SK-N-SH (cell line): ENCODE results near the gene AVPR2. TPM values are rescaled to one million over a fixed set of nuclear protein-coding genes. Genes with fewer than 3 reads are reported as not detected.

Experiments used
- CTCF ChIA-PET: fragments of 300-600, 350-600 bp; formaldehyde crosslinking; extraction: SDS; loops from one replicate; lab custom pipeline; 2021; lab: Yijun Ruan, JAX
- POLR2A ChIA-PET: fragments of 350-600 bp; sonication (Branson Sonifier 250); formaldehyde crosslinking; extraction: SDS; loops from one replicate; lab custom pipeline; 2020; ENCODE audit warnings: antibody characterized with exemption, inconsistent platforms; lab: Yijun Ruan, JAX
- DNase-seq: peaks from one replicate; pipeline ENCODE4 v3.0.0; 2012
- H2AFZ ChIP-seq: fragments of 200-600 bp; sonication (generic); 2 replicates; pipeline ENCODE4 v1.8.1; 2016; ENCODE audit warnings: antibody characterized with exemption, mild to moderate bottlenecking, low read depth
- H3F3A ChIP-seq: fragments of 200-600 bp; sonication (generic); replicated peaks from 2 replicates; pipeline ENCODE3; 2016; ENCODE audit warnings: antibody characterized with exemption, mild to moderate bottlenecking; ENCODE audit not compliant: insufficient read depth
- H3K27ac ChIP-seq, 2 experiments: fragments of 200-500 bp in 1 of 2; fragments of 200-600 bp in 1 of 2; sonication (Bioruptor generic) in 1 of 2; sonication (generic), shearing (Covaris generic) in 1 of 2; 2 replicates each; pipeline versions ENCODE4 v1.5.1 to v1.6.1; 2014 to 2016; ENCODE audit warnings: low read depth in 2 of 2, inconsistent platforms in 1 of 2, low read length in 1 of 2, mild to moderate bottlenecking in 1 of 2, mixed read lengths in 1 of 2
- H3K27me3 ChIP-seq: fragments of 200-600 bp; sonication (generic), shearing (Covaris generic); 2 replicates; pipeline ENCODE4 v1.6.1; 2016; ENCODE audit warnings: mixed run types; ENCODE audit not compliant: insufficient read depth
- H3K36me3 ChIP-seq, 2 experiments: fragments of 200-500 bp in 1 of 2; fragments of 200-600 bp in 1 of 2; sonication (Bioruptor generic) in 1 of 2; sonication (generic) in 1 of 2; replicated peaks in 1 of 2; 2 replicates each; pipeline versions ENCODE3 to v1.5.1; 2014 to 2016; ENCODE audit warnings: low read length in 1 of 2, mild to moderate bottlenecking in 1 of 2; ENCODE audit not compliant: insufficient read depth in 2 of 2, control insufficient read depth in 1 of 2
- H3K4me1 ChIP-seq, 2 experiments: fragments of 200-500 bp in 1 of 2; fragments of 200-600 bp in 1 of 2; sonication (Bioruptor generic) in 1 of 2; sonication (generic), shearing (Covaris generic) in 1 of 2; 2 replicates each; pipeline versions ENCODE4 v1.5.1 to v1.6.1; 2014 to 2016; ENCODE audit warnings: low read depth in 1 of 2, low read length in 1 of 2, mixed run types in 1 of 2; ENCODE audit not compliant: insufficient read depth in 2 of 2, control insufficient read depth in 1 of 2
- H3K4me2 ChIP-seq: fragments of 200-600 bp; sonication (generic), shearing (Covaris generic); 2 replicates; pipeline ENCODE4 v1.6.1; 2017; ENCODE audit warnings: mixed run types
- H3K4me3 ChIP-seq, 2 experiments: fragments of 200-500 bp in 1 of 2; fragments of 200-600 bp in 1 of 2; sonication (Bioruptor generic) in 1 of 2; sonication (generic), shearing (Covaris generic) in 1 of 2; 2 replicates each; pipeline versions ENCODE4 v1.5.1 to v1.8.1; 2014 to 2016; ENCODE audit warnings: low read depth in 2 of 2, inconsistent platforms in 1 of 2, low read length in 1 of 2, mild to moderate bottlenecking in 1 of 2, mixed read lengths in 1 of 2, moderate library complexity in 1 of 2
- H3K79me2 ChIP-seq: fragments of 200-600 bp; sonication (generic); 2 replicates; pipeline ENCODE4 v1.8.1; 2017; ENCODE audit warnings: mild to moderate bottlenecking; ENCODE audit not compliant: insufficient read depth
- H3K9ac ChIP-seq: fragments of 200-600 bp; sonication (generic); 2 replicates; pipeline ENCODE4 v1.6.1; 2017; ENCODE audit warnings: mixed run types
- H3K9me2 ChIP-seq: fragments of 200-600 bp; sonication (generic); 2 replicates; pipeline ENCODE4 v1.6.1; 2017; ENCODE audit warnings: mixed run types
- H3K9me3 ChIP-seq: fragments of 200-600 bp; sonication (generic); 2 replicates; pipeline ENCODE4 v1.6.1; 2017; ENCODE audit warnings: mixed run types, mild to moderate bottlenecking, moderate library complexity
- H4K20me1 ChIP-seq: fragments of 200-600 bp; sonication (generic); 2 replicates; pipeline ENCODE4 v1.6.1; 2017; ENCODE audit warnings: mild to moderate bottlenecking, mixed run types; ENCODE audit not compliant: insufficient read depth
- ELF1 ChIP-seq: IDR thresholded peaks from 2 replicates; pipeline ENCODE4 v1.4.0; 2012
- EZH2phosphoT487 ChIP-seq: fragments of 200-600 bp; sonication (generic); IDR thresholded peaks from 2 replicates; pipeline ENCODE4 v1.6.1; 2017; ENCODE audit warnings: low read depth, mixed run types, mild to moderate bottlenecking, antibody characterized with exemption, moderate library complexity, borderline replicate concordance
- FOXJ3 ChIP-seq: sonication (generic); formaldehyde crosslinking; IDR thresholded peaks from 2 replicates; pipeline ENCODE4 v1.5.1; 2020; ENCODE audit warnings: mild to moderate bottlenecking, missing genetic modification reagents
- GABPA ChIP-seq: IDR thresholded peaks from 2 replicates; pipeline ENCODE4 v1.4.0; 2012; ENCODE audit warnings: low read depth, mild to moderate bottlenecking
- JUND ChIP-seq: IDR thresholded peaks from 2 replicates; pipeline ENCODE4 v1.4.0; 2012
- MXI1 ChIP-seq: IDR thresholded peaks from 2 replicates; pipeline ENCODE4 v1.6.1; 2012; ENCODE audit warnings: mild to moderate bottlenecking, low read depth, low read length, improper control_type of control experiment
- NFIC ChIP-seq: IDR thresholded peaks from 2 replicates; pipeline ENCODE4 v1.4.0; 2012; ENCODE audit warnings: borderline replicate concordance
- NRF1 ChIP-seq: IDR thresholded peaks from 2 replicates; pipeline ENCODE4 v1.6.1; 2012; ENCODE audit warnings: low read depth, mild to moderate bottlenecking, low read length
- PBX3 ChIP-seq: IDR thresholded peaks from 2 replicates; pipeline ENCODE4; 2012
- REST ChIP-seq: IDR thresholded peaks from 2 replicates; pipeline ENCODE4 v1.6.1; 2012; ENCODE audit warnings: mild to moderate bottlenecking, low read depth, low read length, moderate library complexity
- TCF12 ChIP-seq: IDR thresholded peaks from 2 replicates; pipeline ENCODE4 v1.4.0; 2012
- TEAD4 ChIP-seq: IDR thresholded peaks from 2 replicates; pipeline ENCODE4 v1.4.0; 2012; ENCODE audit warnings: mild to moderate bottlenecking, borderline replicate concordance; ENCODE audit not compliant: insufficient read depth
- USF2 ChIP-seq: fragments of 150-350 bp; IDR thresholded peaks from 2 replicates; pipeline ENCODE4 v1.6.1; 2017; ENCODE audit warnings: antibody characterized with exemption, low read length, low read depth, borderline replicate concordance
- ZBTB33 ChIP-seq: IDR thresholded peaks from 2 replicates; pipeline ENCODE4 v1.4.0; 2012; ENCODE audit warnings: low read depth, borderline replicate concordance
- WGBS: methylation state at CpG from one replicate; pipeline ENCODE4 v1.1.6; 2017; ENCODE audit warnings: low lambda C conversion rate; 5-methylcytosine and 5-hydroxymethylcytosine counted together
- polyA plus RNA-seq, 3 experiments: library from polyadenylated mRNA; depleted of rRNA; stranded (reverse); fragments of >200 nt; gene quantifications; 2 replicates each; pipeline ENCODE4 v1.2.3, GENCODE V29; 2012

Gene AVPR2
- polyA plus RNA-seq, 1 of the 3 experiments (the other 2 are of a cell fraction), result not detected

- H4K20me1 ChIP-seq, result no peaks in the 10 kb centered on the region
- ChIA-PET POLR2A (interaction anchor here (1.8 kb wide), 1 partner anchor 32 kb away, joined by 5 read pairs; no protein-coding TSS in a partner anchor), CTCF (interaction anchor here (0.8 to 9.3 kb wide), 6 partner anchors 11 to 238 kb away, joined by 3 to 130 read pairs (median 3); partner anchors contain the start of gene ARHGAP4)
- no peaks in the 10 kb centered on the region for H3K9me2 ChIP-seq
- TF ChIP-seq ZBTB33, result no peak
- TF ChIP-seq REST, result no peak
- TF ChIP-seq USF2, result no peak
- no peak for TF ChIP-seq EZH2phosphoT487
- TF ChIP-seq FOXJ3 (CRISPR knock-in tag), result no peak
- no peak for TF ChIP-seq NFIC
- no peak for TF ChIP-seq JUND
- no peak for TF ChIP-seq TCF12
- TF ChIP-seq GABPA, result no peak
- TF ChIP-seq ELF1, result no peak
- TF ChIP-seq MXI1, result no peak
- no peak for TF ChIP-seq PBX3
- no peak for TF ChIP-seq TEAD4
- no peak for TF ChIP-seq NRF1
- H3K27ac ChIP-seq, result no peak overlapping the region
- no peak overlapping the region for H3K4me2 ChIP-seq
- H3K4me3 ChIP-seq, result no peak overlapping the region
- no peak for DNase-seq
- H3K9ac ChIP-seq, result no peak overlapping the region
- no peaks in the 10 kb centered on the region for H3K79me2 ChIP-seq
- peaks cover 48% of the 10 kb centered on the region for H3K27me3 ChIP-seq
- H3K9me3 ChIP-seq, result no peaks in the 10 kb centered on the region
- H3K4me1 ChIP-seq, result peaks cover 0 to 32% of the 10 kb centered on the region in 2 experiments; a peak in 1 of 4 replicates
- 44% methylated on average over 17 of the region's 27 CpGs for WGBS
- H2AFZ ChIP-seq, result no peak overlapping the region
- H3F3A ChIP-seq, result no peaks in the 10 kb centered on the region
- no peaks in the 10 kb centered on the region for H3K36me3 ChIP-seq
Measured at GRCh38 chrX:153906126-153906917, 1.8 kb downstream of the AVPR2 start.
